NCI-H1436 (cell line): Measurements from ENCODE around the gene ODC1.
"Not testable (repeated sequence)": the region's sequence is repeated elsewhere in the genome, so short reads cannot be mapped to it uniquely, and the experiment has no call there.

Experiments
- DNase-seq: peaks from one replicate; lab custom pipeline; 2025; lab: John Stamatoyannopoulos, UW

Gene ODC1

GRCh38 chr2:10452956-10453904 lies 5.1 kb upstream of the ODC1 start:
- peak; percentile 52 for DNase-seq

GRCh38 chr2:10452312-10452711 lies 4.2 kb upstream of the ODC1 start:
- DNase-seq = no peak

GRCh38 chr2:10451819-10452218 lies 3.7 kb upstream of the ODC1 start:
- DNase-seq = no peak

- DNase-seq = no peak
Observed at GRCh38 chr2:10449838-10450691, 1.9 kb upstream of the ODC1 start.

GRCh38 chr2:10449486-10449831 lies 1.3 kb upstream of the ODC1 start:
- DNase-seq = no peak

GRCh38 chr2:10448576-10449485 lies 704 bp upstream of the ODC1 start:
- DNase-seq = peak; percentile 92

GRCh38 chr2:10447300-10447894 lies 730 bp downstream of the ODC1 start:
- DNase-seq = no peak

GRCh38 chr2:10446631-10447030 lies 1.5 kb downstream of the ODC1 start:
- DNase-seq = no peak

GRCh38 chr2:10444463-10444862 lies 3.7 kb downstream of the ODC1 start:
- DNase-seq = no peak

- not testable (repeated sequence) for DNase-seq
Observed at GRCh38 chr2:10442469-10443126, 5.5 kb downstream of the ODC1 start.

GRCh38 chr2:10441948-10442347 lies 6.2 kb downstream of the ODC1 start:
- DNase-seq = no peak

- no peak for DNase-seq
Observed at GRCh38 chr2:10440736-10441135, 7.4 kb downstream of the ODC1 start.

- DNase-seq = no peak
Observed at GRCh38 chr2:10439971-10440370, 8.2 kb downstream of the ODC1 start.

- DNase-seq = no peak
Observed at GRCh38 chr2:10439185-10439879, 8.8 kb downstream of the ODC1 start.

GRCh38 chr2:10438688-10439087 lies 9.4 kb downstream of the ODC1 start:
- DNase-seq = no peak

GRCh38 chr2:10437806-10438205 lies 10.3 kb downstream of the ODC1 start:
- no peak for DNase-seq

- no peak for DNase-seq
Observed at GRCh38 chr2:10436583-10437110, 11.5 kb downstream of the ODC1 start.

- no peak for DNase-seq
Observed at GRCh38 chr2:10435820-10436204, 12.3 kb downstream of the ODC1 start.

- DNase-seq = peak; percentile 74
Observed at GRCh38 chr2:10434886-10435819, 13.0 kb downstream of the ODC1 start.
